Caco-2 (cell line): ENCODE measurements around the gene PVR. TPM values are rescaled to one million over a fixed set of nuclear protein-coding genes. Genes with fewer than 3 reads are reported as not detected.

Experiments
- BruUV-seq: library from RNA; stranded (reverse); fragments of 400-500 nt; replicated peaks from 2 replicates; lab custom pipeline; 2021; lab: Mats Ljungman, UMichigan
- CTCF ChIA-PET: fragments of 300-600 bp; sonication (Branson Sonifier 250); formaldehyde crosslinking; loops from one replicate; lab custom pipeline; 2022; ENCODE audit warnings: antibody characterized with exemption; lab: Charles Lee
- POLR2A ChIA-PET: fragments of 300-600 bp; sonication (Branson Sonifier 250); formaldehyde crosslinking; loops from one replicate; lab custom pipeline; 2022; ENCODE audit warnings: antibody characterized with exemption; lab: Charles Lee
- DNase-seq, 2 experiments: peaks; one replicate each; pipeline versions ENCODE4 v3.0.0 to v3.0.0-alpha.2; 2020 to 2022
- H3K27me3 ChIP-seq: replicated peaks from 2 replicates; pipeline ENCODE4 v1.6.0; 2011; ENCODE audit warnings: low read length; ENCODE audit not compliant: control insufficient read depth, insufficient read depth
- H3K36me3 ChIP-seq: 2 replicates; pipeline ENCODE4 v1.5.1; 2011; ENCODE audit warnings: low read length; ENCODE audit not compliant: control insufficient read depth, insufficient read depth
- H3K4me1 ChIP-seq: fragments of 250-450 bp; sonication (Bioruptor Pico); 2 replicates; pipeline ENCODE4 v1.5.1; 2020; ENCODE audit warnings: mild to moderate bottlenecking
- H3K4me3 ChIP-seq: 2 replicates; pipeline ENCODE4 v1.5.1; 2011; ENCODE audit warnings: low read depth, mild to moderate bottlenecking, control low read depth, low read length
- H3K9me3 ChIP-seq: fragments of 250-450 bp; sonication (Bioruptor Pico); 2 replicates; pipeline ENCODE4 v1.5.1; 2020; ENCODE audit warnings: mild to moderate bottlenecking, moderate library complexity
- H3K27ac Mint-ChIP-seq: one replicate; pipeline ENCODE4 v1.8.0; 2022; ENCODE audit warnings: mixed read lengths; ENCODE audit not compliant: unreplicated experiment
- H3K27me3 Mint-ChIP-seq: one replicate; pipeline ENCODE4 v1.8.0; 2022; ENCODE audit warnings: mixed read lengths; ENCODE audit not compliant: insufficient read depth, unreplicated experiment
- H3K36me3 Mint-ChIP-seq: one replicate; pipeline ENCODE4 v1.8.0; 2022; ENCODE audit warnings: mild to moderate bottlenecking, mixed read lengths; ENCODE audit not compliant: insufficient read depth, unreplicated experiment
- H3K4me1 Mint-ChIP-seq: one replicate; pipeline ENCODE4 v1.8.0; 2022; ENCODE audit warnings: low read depth, mixed read lengths; ENCODE audit not compliant: unreplicated experiment
- H3K4me3 Mint-ChIP-seq: one replicate; pipeline ENCODE4 v1.8.0; 2022; ENCODE audit warnings: mild to moderate bottlenecking, moderate library complexity, mixed read lengths; ENCODE audit not compliant: unreplicated experiment
- H3K9me3 Mint-ChIP-seq: one replicate; pipeline ENCODE4 v1.8.0; 2022; ENCODE audit warnings: mixed read lengths; ENCODE audit not compliant: unreplicated experiment
- CTCF ChIP-seq, 2 experiments: fragments of 200-600 bp in 1 of 2; IDR thresholded peaks; 1 replicate in 1 of 2; 2 replicates in 1 of 2; pipeline versions ENCODE4 v1.5.1 to v1.8.0; 2011 to 2022; ENCODE audit warnings: antibody characterized with exemption in 1 of 2, control low read depth in 1 of 2, inconsistent platforms in 1 of 2, low read depth in 1 of 2, low read length in 1 of 2, mild to moderate bottlenecking in 1 of 2, moderate library complexity in 1 of 2; ENCODE audit not compliant: insufficient read depth in 1 of 2, severe bottlenecking in 1 of 2, unreplicated experiment in 1 of 2
- intact Hi-C: fragments of 100-400 bp; cut with micrococcal nuclease; formaldehyde crosslinking; loops from one replicate; pipeline ENCODE4 v1.10.0; 2022; ENCODE audit not compliant: unreplicated experiment
- total RNA-seq: library from RNA; stranded (reverse); gene quantifications from 2 replicates; pipeline ENCODE4 v1.2.3, GENCODE V29; 2022

The PVR gene
- total RNA-seq, 1 experiment from 2014 or later, result 86.5 TPM

GRCh38 chr19:44684892-44685863 lies 41.5 kb downstream of the PVR start:
- intact Hi-C loops, result no loop called here
- no peak overlapping the region for H3K4me3 Mint-ChIP-seq
- no peak for TF ChIP-seq CTCF (IDR thresholded peaks at IDR 0.05; ENCODE audit: insufficient read depth in 1 of 2, low read depth in 1 of 2, low read length in 1 of 2, severe bottlenecking in 1 of 2, unreplicated experiment in 1 of 2)
- CTCF ChIA-PET, result no interaction called here
- H3K4me1 ChIP-seq, result peaks cover 13% of the 10 kb centered on the region
- H3K4me1 Mint-ChIP-seq, result peaks cover 25% of the 10 kb centered on the region
- no peaks in the 10 kb centered on the region for H3K27me3 Mint-ChIP-seq
- no TSS peak for BruUV-seq
- no peaks in the 10 kb centered on the region for H3K27me3 ChIP-seq
- no peaks in the 10 kb centered on the region for H3K9me3 ChIP-seq
- H3K27ac Mint-ChIP-seq, result peak overlapping the region; percentile 22
- POLR2A ChIA-PET, result no interaction called here
- no peak for DNase-seq
- no peaks in the 10 kb centered on the region for H3K36me3 Mint-ChIP-seq
- no peaks in the 10 kb centered on the region; the same call in 1 of the 2 replicates for H3K36me3 ChIP-seq
- H3K4me3 ChIP-seq, result no peak overlapping the region
- no peaks in the 10 kb centered on the region for H3K9me3 Mint-ChIP-seq

- H3K36me3 Mint-ChIP-seq, result no peaks in the 10 kb centered on the region
- H3K4me3 Mint-ChIP-seq, result no peak overlapping the region
- H3K4me1 ChIP-seq, result peaks cover 13% of the 10 kb centered on the region
- no peak overlapping the region for H3K27ac Mint-ChIP-seq
- no peaks in the 10 kb centered on the region for H3K27me3 ChIP-seq
- H3K4me3 ChIP-seq, result no peak overlapping the region
- TF ChIP-seq CTCF (IDR thresholded peaks at IDR 0.05; ENCODE audit: insufficient read depth in 1 of 2, low read depth in 1 of 2, low read length in 1 of 2, severe bottlenecking in 1 of 2, unreplicated experiment in 1 of 2), result no peak
- no peak for DNase-seq
- no peaks in the 10 kb centered on the region for H3K9me3 Mint-ChIP-seq
- CTCF ChIA-PET, result interaction anchor here (0.6 kb wide), 1 partner anchor 303 kb away, joined by 5 read pairs; no protein-coding TSS in a partner anchor
- H3K27me3 Mint-ChIP-seq, result no peaks in the 10 kb centered on the region
- no peaks in the 10 kb centered on the region for H3K9me3 ChIP-seq
- intact Hi-C loops, result no loop called here
- BruUV-seq, result no TSS peak
- no peaks in the 10 kb centered on the region; the same call in 1 of the 2 replicates for H3K36me3 ChIP-seq
- POLR2A ChIA-PET, result no interaction called here
- peaks cover 25% of the 10 kb centered on the region for H3K4me1 Mint-ChIP-seq
These were observed 42.2 kb downstream of the PVR start for GRCh38 chr19:44685877-44686276.

GRCh38 chr19:44686896-44687295 lies 43.2 kb downstream of the PVR start:
- ChIA-PET POLR2A (no interaction called here), CTCF (no interaction called here)
- Mint-ChIP-seq H3K4me1 (peaks cover 25% of the 10 kb centered on the region), H3K4me3 (no peak overlapping the region), H3K27ac (no peak overlapping the region), H3K36me3 (no peaks in the 10 kb centered on the region), H3K27me3 (no peaks in the 10 kb centered on the region), H3K9me3 (no peaks in the 10 kb centered on the region)
- H3K9me3 ChIP-seq, result no peaks in the 10 kb centered on the region
- H3K27me3 ChIP-seq, result no peaks in the 10 kb centered on the region
- no peaks in the 10 kb centered on the region; the same call in 1 of the 2 replicates for H3K36me3 ChIP-seq
- intact Hi-C loops, result no loop called here
- BruUV-seq, result no TSS peak
- H3K4me3 ChIP-seq, result no peak overlapping the region
- DNase-seq, result no peak
- no peak for TF ChIP-seq CTCF (IDR thresholded peaks at IDR 0.05; ENCODE audit: insufficient read depth in 1 of 2, low read depth in 1 of 2, low read length in 1 of 2, severe bottlenecking in 1 of 2, unreplicated experiment in 1 of 2)
- peaks cover 17% of the 10 kb centered on the region for H3K4me1 ChIP-seq
